Right atrium auricular region (tissue), 2 donors: ENCODE measurements around the gene CROCC2. TPM values are rescaled to one million over a fixed set of nuclear protein-coding genes. Genes with fewer than 3 reads are reported as not detected.

Source experiments
- DNase-seq: peaks from one replicate; pipeline ENCODE4 v3.0.0-alpha.2; 2019; ENCODE audit warnings: low spot score
- H3K27ac ChIP-seq, 2 donors: fragments of 200-600 bp; sonication (generic); 1 replicate in 1 of 2; 2 replicates in 1 of 2; pipeline ENCODE4 v1.5.1; 2016 to 2019
- H3K27me3 ChIP-seq, 2 donors: fragments of 200-600 bp; sonication (generic); one replicate each; pipeline versions ENCODE4 v1.5.1 to v1.6.0; 2017 to 2019
- H3K36me3 ChIP-seq: fragments of 200-600 bp; sonication (generic); one replicate; pipeline ENCODE4 v1.5.1; 2016
- H3K4me1 ChIP-seq, 2 donors: fragments of 200-600 bp; sonication (generic); one replicate each; pipeline versions ENCODE4 v1.5.1 to v1.6.0; 2017 to 2019
- H3K4me3 ChIP-seq, 2 donors: fragments of 200-600 bp; sonication (generic); 1 replicate in 1 of 2; 2 replicates in 1 of 2; pipeline ENCODE4 v1.5.1; 2017 to 2019; ENCODE audit warnings: mild to moderate bottlenecking in 1 of 2, moderate library complexity in 1 of 2
- H3K9me3 ChIP-seq, 2 donors: fragments of 200-600 bp; sonication (generic); one replicate each; pipeline ENCODE4 v1.5.1; 2019
- total RNA-seq, 2 donors: library from RNA; depleted of rRNA; stranded (reverse); fragments of >200 nt; gene quantifications; one replicate each; pipeline ENCODE4 v1.1.0, GENCODE V29; 2016
- TF ChIP-seq, protein P1 (sequence below), 2 donors: fragments of 200-600 bp; sonication (generic); IDR thresholded peaks; one replicate each; pipeline ENCODE4 v1.5.1; 2019; ENCODE audit warnings: antibody characterized with exemption in 2 of 2

Gene CROCC2
- total RNA-seq, 2 donors from 2014 or later: not detected

DNA sequence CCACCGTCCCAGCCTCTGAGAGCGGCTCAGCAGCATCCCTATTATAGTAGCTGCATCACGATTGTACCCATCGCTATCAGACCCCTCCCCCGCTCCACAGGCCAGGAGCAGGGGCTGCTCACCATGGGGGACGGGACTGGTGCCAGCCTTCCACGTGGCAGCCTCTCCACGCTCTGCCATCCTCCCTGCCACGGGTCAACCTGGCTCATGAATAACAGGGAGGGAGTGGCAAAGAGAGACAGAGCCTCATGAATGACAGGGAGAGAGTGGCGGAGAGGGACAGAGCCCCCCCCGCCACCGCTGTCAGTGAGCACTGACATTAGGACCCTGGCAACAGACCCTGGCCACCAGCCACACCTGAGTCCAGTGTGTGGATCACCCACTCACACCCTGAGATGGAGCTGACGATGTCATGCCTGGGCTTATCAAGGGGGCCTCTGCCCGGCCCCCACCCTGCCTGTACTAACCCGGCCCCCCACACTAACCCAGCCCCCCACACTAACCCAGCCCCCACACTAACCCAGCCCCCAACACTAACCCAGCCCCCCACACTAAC, 16.9 kb downstream of the CROCC2 start:
- DNase-seq: peak; percentile 47
- no peaks in the 10 kb centered on the region for H3K27me3 ChIP-seq

DNA sequence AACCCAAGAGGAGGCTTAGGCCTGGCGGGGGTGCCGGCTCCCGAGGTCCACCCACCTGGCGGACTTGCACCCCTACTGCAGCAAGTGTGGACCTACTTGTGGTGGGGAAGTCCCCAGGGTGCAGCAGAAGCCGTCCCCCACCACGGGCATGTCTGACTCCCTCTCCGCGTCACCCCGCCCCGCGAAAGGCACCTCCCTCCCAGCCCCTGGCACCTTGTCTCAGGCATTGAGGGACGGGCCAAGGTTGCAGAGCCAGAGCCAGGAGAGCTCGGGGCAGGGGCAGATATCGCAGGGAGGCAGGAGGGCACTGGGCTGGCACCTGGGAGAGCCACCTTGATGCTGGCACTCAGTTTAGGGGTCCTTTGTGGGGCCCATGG, 19.0 kb downstream of the CROCC2 start:
- no peaks in the 10 kb centered on the region for H3K27me3 ChIP-seq
- TF ChIP-seq, protein P1, sequence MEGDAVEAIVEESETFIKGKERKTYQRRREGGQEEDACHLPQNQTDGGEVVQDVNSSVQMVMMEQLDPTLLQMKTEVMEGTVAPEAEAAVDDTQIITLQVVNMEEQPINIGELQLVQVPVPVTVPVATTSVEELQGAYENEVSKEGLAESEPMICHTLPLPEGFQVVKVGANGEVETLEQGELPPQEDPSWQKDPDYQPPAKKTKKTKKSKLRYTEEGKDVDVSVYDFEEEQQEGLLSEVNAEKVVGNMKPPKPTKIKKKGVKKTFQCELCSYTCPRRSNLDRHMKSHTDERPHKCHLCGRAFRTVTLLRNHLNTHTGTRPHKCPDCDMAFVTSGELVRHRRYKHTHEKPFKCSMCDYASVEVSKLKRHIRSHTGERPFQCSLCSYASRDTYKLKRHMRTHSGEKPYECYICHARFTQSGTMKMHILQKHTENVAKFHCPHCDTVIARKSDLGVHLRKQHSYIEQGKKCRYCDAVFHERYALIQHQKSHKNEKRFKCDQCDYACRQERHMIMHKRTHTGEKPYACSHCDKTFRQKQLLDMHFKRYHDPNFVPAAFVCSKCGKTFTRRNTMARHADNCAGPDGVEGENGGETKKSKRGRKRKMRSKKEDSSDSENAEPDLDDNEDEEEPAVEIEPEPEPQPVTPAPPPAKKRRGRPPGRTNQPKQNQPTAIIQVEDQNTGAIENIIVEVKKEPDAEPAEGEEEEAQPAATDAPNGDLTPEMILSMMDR (IDR thresholded peaks at IDR 0.05): no peak
- H3K4me1 ChIP-seq: no peaks in the 10 kb centered on the region
- H3K9me3 ChIP-seq: peaks cover 0 to 8% of the 10 kb centered on the region in 2 donors
- peak; percentile 42 for DNase-seq
- no peak overlapping the region for H3K4me3 ChIP-seq
- no peak overlapping the region for H3K27ac ChIP-seq
- H3K36me3 ChIP-seq: no peaks in the 10 kb centered on the region

More for the DNA sequence above, 16.9 kb downstream of the CROCC2 start:
- H3K36me3 ChIP-seq: no peaks in the 10 kb centered on the region
- TF ChIP-seq, protein P1 (IDR thresholded peaks at IDR 0.05): no peak
- H3K4me1 ChIP-seq: no peaks in the 10 kb centered on the region
- no peak overlapping the region for H3K4me3 ChIP-seq
- H3K27ac ChIP-seq: no peak overlapping the region
- peaks cover 0 to 7% of the 10 kb centered on the region in 2 donors for H3K9me3 ChIP-seq

DNA sequence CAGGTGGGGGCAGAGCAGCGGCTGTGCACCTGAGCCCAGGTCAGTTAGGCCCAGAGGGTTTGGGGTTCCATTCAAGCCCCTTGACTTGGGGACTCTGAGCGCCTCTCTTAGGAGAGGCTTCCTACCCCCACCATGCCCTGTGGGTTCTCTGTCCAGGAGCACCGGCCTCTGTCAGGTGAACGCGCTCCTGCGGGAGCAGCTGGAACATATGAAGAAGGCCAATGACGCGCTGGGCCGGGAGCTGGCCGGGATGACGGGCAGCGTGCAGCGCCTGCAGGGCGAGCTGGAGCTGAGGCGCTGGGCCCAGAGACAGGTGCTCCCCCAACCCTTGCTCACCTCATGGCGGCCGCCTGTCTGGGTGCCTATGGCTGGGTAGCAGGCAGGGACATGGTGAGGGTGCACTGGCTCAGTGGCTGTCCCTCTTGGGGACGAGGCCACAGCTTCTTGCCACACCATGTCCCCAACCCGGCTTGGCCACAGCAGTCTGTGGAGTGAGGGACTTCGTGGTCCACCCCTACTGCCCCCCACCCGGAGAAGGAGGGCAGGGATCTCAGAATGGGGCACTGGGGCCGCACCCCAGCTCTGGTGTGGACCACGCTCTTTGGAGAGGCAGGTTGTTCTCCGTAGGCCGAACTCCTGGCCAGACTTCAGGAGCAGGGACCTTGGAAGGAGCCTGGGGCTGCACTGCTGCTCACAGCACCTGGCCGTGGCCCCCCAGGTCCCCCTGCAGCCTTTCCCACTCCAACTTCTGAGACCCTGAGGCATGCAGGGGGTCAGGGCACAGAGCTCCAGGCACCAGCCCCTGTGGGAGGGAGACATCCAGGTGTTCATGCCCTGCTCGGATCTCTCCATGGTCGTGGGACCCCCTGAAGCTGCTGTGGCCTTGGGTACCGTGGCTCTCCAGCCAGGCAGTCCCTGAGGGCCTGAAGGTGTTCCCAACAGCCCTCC, 19.7 kb downstream of the CROCC2 start:
- Histone ChIP-seq H3K36me3 (no peaks in the 10 kb centered on the region), H3K27me3 (no peaks in the 10 kb centered on the region), H3K9me3 (peaks cover 0 to 8% of the 10 kb centered on the region in 2 donors), H3K27ac (no peak overlapping the region), H3K4me1 (no peaks in the 10 kb centered on the region), H3K4me3 (no peak overlapping the region)
- TF ChIP-seq, protein P1 (IDR thresholded peaks at IDR 0.05): no peak
- DNase-seq: peak; percentile 57

DNA sequence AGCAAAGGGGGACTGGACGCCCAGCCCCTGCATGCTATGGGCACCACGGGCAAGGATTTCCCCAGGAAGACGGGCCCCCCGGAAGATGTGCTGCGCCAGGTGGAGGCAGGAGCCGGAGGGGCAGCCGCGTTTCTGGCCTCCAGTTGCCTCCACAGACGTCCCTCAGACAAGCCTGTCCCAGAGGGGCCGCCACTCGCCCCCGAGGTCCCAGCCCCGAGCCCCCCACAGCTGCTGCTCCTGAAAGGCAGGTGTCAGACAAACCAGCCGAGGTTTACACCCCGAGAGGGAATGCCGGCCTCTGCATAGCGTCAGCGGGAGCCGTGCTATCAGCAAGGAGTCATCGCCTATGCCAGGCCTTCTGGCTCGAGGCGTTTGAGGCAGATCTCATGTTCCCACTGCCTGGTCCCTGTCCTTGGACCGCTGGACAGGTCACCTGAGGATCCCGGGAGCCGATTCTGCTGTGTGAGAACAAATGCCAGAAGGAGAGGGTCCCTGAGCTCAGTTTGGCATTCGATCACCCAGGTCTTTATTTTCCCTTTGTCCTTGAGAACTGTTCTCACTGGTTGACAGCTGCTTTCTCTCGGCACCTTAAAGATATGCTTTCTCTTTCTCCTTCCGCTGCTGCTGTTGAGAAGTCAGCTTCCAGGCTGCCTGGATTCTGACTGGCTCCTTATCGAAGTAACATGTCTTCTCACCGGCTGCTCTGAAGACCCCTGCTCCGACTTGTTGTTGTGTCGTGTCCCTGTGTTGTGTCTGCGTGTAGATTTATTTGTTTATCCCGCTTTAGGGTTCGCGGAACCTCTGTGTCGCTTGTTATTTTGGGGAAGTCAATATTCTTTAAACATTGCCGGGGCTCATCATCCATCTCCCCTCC, 20.6 kb downstream of the CROCC2 start:
- peak; percentile 69 for DNase-seq
- H3K9me3 ChIP-seq: peaks cover 0 to 8% of the 10 kb centered on the region in 2 donors
- peak overlapping the region in 1 of 2 donors; percentile 11 for H3K4me3 ChIP-seq

DNA sequence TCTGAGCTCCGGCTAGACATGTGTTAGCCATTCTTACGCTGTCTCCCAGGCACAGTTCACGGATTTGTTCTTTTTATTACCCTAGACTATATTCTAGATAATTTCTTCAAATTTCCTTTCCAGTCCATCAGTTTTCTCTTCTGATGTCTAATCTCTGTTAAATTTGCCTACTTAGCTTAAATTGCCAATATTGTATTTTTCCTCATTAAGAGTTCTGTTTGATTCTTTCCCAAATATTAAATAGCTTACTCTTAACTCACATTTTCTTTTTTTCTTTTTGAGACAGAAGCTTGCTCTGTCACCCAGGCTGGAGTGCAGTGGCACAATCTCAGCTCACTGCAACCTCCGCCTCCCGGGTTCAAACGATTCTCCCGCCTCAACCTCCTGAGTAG, 21.2 kb downstream of the CROCC2 start:
- Histone ChIP-seq H3K4me1 (no peaks in the 10 kb centered on the region), H3K4me3 (no peak overlapping the region), H3K27me3 (no peaks in the 10 kb centered on the region), H3K9me3 (peaks cover 0 to 8% of the 10 kb centered on the region in 2 donors), H3K27ac (no peak overlapping the region), H3K36me3 (no peaks in the 10 kb centered on the region)
- TF ChIP-seq, protein P1 (IDR thresholded peaks at IDR 0.05): no peak
- DNase-seq: no peak

More for the DNA sequence above, 20.6 kb downstream of the CROCC2 start:
- TF ChIP-seq, protein P1 (IDR thresholded peaks at IDR 0.05): no peak
- no peak overlapping the region for H3K27ac ChIP-seq
- H3K27me3 ChIP-seq: no peaks in the 10 kb centered on the region
- no peaks in the 10 kb centered on the region for H3K4me1 ChIP-seq
- no peaks in the 10 kb centered on the region for H3K36me3 ChIP-seq
